GM13977 (cell line): Measurements from ENCODE around the gene TMEM163.
"Not testable (repeated sequence)": the region's sequence is repeated elsewhere in the genome, so short reads cannot be mapped to it uniquely, and the experiment has no call there.

Experiments
- DNase-seq: peaks from one replicate; pipeline ENCODE4 v3.0.0; 2012; ENCODE audit warnings: low spot score
- in situ Hi-C: fragments of 300-500 bp; cut with MboI; formaldehyde crosslinking; loops from one replicate; pipeline ENCODE4 v1.12.0; 2022; ENCODE audit warnings: low sequenced_read_pairs, low pct_unique_long_range_greater_than_20kb, mixed read lengths, inconsistent platforms; ENCODE audit not compliant: unreplicated experiment
- TF ChIP-seq, protein P1 (sequence below): IDR thresholded peaks from 2 replicates; pipeline ENCODE4 v1.5.1; 2012; ENCODE audit warnings: mild to moderate bottlenecking, control low read depth; ENCODE audit not compliant: insufficient read depth; ENCODE audit errors: extremely low read depth, missing control alignments

TMEM163 gene

GRCh38 chr2:134725876-134726275, 7.1 kb upstream of the TMEM163 start:
- in situ Hi-C loops = no loop called here
- TF ChIP-seq, protein P1, sequence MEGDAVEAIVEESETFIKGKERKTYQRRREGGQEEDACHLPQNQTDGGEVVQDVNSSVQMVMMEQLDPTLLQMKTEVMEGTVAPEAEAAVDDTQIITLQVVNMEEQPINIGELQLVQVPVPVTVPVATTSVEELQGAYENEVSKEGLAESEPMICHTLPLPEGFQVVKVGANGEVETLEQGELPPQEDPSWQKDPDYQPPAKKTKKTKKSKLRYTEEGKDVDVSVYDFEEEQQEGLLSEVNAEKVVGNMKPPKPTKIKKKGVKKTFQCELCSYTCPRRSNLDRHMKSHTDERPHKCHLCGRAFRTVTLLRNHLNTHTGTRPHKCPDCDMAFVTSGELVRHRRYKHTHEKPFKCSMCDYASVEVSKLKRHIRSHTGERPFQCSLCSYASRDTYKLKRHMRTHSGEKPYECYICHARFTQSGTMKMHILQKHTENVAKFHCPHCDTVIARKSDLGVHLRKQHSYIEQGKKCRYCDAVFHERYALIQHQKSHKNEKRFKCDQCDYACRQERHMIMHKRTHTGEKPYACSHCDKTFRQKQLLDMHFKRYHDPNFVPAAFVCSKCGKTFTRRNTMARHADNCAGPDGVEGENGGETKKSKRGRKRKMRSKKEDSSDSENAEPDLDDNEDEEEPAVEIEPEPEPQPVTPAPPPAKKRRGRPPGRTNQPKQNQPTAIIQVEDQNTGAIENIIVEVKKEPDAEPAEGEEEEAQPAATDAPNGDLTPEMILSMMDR = no peak
- no peak for DNase-seq

DNA sequence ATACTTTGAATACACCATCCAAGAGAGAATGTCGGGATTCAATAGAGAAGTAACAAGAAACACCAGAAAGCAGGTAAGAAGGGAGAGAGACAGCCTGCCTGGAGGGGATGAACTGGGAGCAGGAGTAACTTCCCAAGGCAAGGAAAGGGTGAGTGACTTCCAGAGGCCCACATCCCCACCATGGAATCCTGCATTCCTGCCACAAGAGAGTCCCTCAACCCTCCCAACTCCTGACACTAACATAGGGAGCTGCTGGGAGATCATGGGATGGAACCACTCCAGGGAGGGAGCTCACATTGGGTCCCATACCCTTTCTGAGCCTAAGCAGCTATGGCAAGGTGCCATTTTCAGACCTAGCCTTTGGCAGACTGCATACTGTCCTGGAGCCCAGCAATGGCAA, 5.5 kb upstream of the TMEM163 start:
- in situ Hi-C loops = no loop called here
- TF ChIP-seq, protein P1 = no peak
- DNase-seq = no peak

DNA sequence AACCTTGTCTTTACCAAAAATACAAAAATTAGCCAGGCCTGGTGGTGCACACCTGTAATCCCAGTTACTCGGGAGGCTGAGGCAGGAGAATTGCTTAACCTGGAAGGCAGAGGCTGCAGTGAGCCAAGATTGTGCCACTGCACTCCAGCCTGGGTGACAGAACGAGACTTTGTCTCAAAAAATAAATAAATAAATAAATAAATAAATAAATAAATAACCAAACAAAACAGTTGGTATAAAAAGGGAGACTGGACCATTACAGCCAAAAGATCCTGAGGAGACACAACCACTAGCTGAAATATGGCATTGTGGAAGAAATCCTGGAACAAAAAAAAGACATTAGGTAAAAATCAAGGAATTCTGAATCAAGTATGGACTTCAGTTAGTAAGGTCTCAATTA, 4.9 kb upstream of the TMEM163 start:
- DNase-seq, in situ Hi-C loops: not testable (repeated sequence)

DNA sequence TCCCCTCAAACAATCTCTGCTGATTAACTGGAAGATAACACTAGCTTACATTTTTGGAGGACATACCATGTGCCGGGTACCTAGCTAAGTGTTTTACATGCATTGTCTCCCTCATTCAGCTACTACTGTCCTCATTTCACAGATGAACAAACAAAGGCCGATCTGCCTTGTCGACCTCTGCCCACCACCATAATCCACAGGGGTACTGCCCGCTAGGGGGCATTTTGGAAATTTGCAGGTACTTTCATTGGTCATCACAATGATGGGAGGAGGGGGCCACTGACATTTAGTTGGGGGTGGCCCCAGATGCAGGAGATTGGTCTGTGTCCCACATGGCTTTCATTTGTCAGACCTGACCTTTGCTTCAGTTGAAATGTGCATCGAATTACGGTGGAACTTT, 3.9 kb upstream of the TMEM163 start:
- TF ChIP-seq, protein P1 = no peak
- in situ Hi-C loops = no loop called here
- DNase-seq = no peak

DNA sequence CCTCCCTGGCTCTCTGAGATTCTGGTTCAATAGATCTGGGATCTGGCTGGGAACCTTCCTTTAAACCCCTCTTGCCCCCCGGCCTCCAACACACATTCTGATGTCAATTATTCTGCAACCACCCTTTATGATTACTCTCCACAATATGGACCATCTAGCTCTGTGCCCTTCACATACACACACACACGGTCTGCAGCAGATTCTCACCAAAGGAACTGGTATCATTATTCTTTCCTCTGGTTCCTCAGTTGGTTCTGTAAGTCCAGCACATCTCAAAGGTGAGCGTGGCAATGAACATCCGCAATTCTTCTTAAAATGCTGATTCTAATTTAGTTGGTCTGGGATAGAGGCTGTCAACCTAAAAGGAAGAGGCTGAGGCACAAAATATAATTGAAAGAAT, 2.8 kb upstream of the TMEM163 start:
- in situ Hi-C loops = no loop called here
- TF ChIP-seq, protein P1 = no peak
- DNase-seq = no peak

GRCh38 chr2:134718023-134718816, 580 bp downstream of the TMEM163 start:
- DNase-seq = peak; percentile 59
- TF ChIP-seq, protein P1 = no peak
- in situ Hi-C loops = no loop called here

- DNase-seq = no peak
- in situ Hi-C loops = no loop called here
- TF ChIP-seq, protein P1 = no peak
Measured at GRCh38 chr2:134717286-134718022, 1.3 kb downstream of the TMEM163 start.
